Lower leg skin (tissue), 3 donors: ENCODE measurements around the gene TMTC1.

ENCODE experiments used
- POLR2A ChIP-seq, 2 donors: fragments of 450-650 bp; IDR thresholded peaks; one replicate each; pipeline ENCODE4 v1.6.1; 2016 to 2017; ENCODE audit warnings: antibody characterized with exemption in 2 of 2, mild to moderate bottlenecking in 1 of 2, moderate library complexity in 1 of 2
- TF ChIP-seq, protein P1 (sequence below), 3 donors: fragments of 450-650 bp; IDR thresholded peaks; one replicate each; pipeline ENCODE4 v1.5.1; 2016; ENCODE audit warnings: antibody characterized with exemption in 3 of 3, mild to moderate bottlenecking in 3 of 3, moderate library complexity in 2 of 3

DNA sequence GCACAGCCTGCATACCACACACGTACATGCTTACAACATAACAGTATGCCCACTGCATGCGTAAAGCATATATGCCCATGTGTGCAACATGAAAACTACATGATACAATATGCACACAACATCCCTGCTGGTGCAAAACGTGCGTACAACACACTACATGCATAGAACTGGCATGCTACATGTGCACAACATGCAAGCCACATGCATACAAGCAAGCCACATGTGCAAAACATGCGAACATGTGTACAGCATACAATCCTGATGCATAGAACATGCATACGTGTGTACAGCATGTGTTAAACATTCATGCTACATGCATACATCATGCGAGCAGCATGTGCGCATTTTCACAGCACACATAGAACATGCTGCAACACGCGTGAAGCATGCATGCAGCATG is 8.4 kb upstream of the TMTC1 start:
- TF ChIP-seq, protein P1, sequence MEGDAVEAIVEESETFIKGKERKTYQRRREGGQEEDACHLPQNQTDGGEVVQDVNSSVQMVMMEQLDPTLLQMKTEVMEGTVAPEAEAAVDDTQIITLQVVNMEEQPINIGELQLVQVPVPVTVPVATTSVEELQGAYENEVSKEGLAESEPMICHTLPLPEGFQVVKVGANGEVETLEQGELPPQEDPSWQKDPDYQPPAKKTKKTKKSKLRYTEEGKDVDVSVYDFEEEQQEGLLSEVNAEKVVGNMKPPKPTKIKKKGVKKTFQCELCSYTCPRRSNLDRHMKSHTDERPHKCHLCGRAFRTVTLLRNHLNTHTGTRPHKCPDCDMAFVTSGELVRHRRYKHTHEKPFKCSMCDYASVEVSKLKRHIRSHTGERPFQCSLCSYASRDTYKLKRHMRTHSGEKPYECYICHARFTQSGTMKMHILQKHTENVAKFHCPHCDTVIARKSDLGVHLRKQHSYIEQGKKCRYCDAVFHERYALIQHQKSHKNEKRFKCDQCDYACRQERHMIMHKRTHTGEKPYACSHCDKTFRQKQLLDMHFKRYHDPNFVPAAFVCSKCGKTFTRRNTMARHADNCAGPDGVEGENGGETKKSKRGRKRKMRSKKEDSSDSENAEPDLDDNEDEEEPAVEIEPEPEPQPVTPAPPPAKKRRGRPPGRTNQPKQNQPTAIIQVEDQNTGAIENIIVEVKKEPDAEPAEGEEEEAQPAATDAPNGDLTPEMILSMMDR (IDR thresholded peaks at IDR 0.05), result no peak
- no peak for TF ChIP-seq POLR2A (IDR thresholded peaks at IDR 0.05)
